ENCODE results near the gene MASP2.
"Not testable (repeated sequence)": the region's sequence is repeated elsewhere in the genome, so short reads cannot be mapped to it uniquely, and the experiment has no call there.

The MASP2 gene

GRCh38 chr1:11046625-11047365 lies at the start of gene MASP2:
MASP2 (minus strand) TSS chr1:11047239; CDS start chr1:11047207, 32 bp downstream.
- DNase-seq: no peak

DNA sequence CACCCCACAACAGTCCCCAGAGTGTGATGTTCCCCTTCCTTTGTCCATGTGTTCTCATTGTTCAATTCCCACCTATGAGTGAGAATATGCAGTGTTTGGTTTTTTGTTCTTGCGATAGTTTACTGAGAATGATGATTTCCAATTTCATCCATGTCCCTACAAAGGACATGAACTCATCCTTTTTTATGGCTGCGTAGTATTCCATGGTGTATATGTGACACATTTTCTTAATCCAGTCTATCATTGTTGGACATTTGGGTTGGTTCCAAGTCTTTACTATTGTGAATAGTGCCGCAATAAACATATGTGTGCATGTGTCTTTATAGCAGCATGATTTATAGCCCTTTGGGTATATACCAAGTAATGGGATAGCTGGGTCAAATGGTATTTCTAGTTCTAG lies 36.7 kb upstream of the MASP2 start:
- DNase-seq: not testable (repeated sequence)

DNA sequence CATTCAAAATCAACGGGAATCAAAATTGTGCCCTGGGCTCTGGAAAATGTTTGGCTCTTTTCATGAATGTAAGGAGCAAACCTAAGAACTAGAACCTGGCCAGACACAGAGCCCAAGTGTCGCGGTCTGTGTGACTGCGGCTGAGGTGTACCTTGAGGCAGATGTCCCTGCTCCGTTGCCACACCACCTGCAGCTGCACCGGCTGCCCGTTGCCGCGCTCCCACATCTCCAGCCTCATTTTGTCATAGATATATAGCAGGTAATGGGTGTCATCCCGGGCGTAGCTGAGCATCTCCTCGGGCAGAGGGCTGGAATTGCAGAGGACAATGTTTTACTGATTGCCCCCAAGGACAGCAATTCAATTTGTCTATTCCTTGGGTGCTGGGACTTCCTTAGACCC lies 33.9 kb upstream of the MASP2 start:
- DNase-seq: no peak

DNA sequence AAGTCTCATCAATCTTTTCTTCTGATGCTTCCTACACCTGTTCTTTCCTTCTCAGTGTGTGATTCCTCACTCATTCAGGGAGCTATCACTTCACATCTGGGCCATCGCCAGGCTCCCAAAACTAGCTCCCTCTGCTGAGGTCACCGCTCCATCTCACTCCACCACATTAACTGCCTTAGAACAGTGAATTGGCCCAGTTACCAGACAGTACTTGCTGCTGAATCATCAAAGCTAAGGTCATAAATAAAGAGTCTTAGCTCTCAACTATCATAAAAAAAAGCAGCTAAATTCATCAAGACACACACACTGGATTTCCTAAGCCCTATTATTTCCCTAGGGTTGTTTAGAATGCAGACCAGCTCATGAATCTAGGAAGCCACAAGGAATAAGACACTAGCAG lies 31.6 kb upstream of the MASP2 start:
- no peak for DNase-seq

GRCh38 chr1:11073398-11073797 lies 26.4 kb upstream of the MASP2 start:
- DNase-seq: not testable (repeated sequence)

DNA sequence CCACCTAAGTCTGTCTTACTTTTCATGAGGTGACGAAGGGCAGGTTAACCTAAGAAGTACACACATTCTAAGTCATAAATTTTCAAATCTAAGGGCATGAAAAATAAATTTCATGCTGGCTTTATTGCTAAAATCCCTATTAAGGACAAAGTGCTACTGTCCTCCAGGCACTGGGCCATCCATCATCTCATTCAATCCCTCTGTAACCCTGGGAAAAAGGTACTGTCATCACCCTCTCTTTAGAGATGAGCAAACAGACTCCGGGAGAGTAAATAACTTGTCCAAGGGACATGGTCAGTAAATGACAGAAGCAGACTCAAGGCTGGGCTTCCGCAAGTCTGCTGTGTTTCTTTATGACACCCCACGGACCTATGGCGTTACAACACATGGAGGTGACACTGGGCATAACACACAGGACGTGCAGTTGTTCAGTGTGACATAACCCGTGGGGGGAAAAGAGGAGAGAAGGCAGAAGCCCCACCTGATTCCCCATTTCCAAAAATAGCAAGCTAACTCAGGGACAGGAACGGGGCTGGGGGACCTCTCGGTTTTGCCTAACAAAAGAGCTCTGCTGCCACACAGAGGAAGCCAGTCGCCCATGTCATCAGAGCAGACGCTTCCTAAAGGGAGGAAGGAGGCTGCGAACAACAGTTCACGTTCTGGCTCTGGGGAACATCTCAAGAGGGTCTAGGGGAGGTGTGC lies 25.3 kb upstream of the MASP2 start:
- no peak for DNase-seq

GRCh38 chr1:11071463-11072215 lies 24.6 kb upstream of the MASP2 start:
- no peak for DNase-seq

DNA sequence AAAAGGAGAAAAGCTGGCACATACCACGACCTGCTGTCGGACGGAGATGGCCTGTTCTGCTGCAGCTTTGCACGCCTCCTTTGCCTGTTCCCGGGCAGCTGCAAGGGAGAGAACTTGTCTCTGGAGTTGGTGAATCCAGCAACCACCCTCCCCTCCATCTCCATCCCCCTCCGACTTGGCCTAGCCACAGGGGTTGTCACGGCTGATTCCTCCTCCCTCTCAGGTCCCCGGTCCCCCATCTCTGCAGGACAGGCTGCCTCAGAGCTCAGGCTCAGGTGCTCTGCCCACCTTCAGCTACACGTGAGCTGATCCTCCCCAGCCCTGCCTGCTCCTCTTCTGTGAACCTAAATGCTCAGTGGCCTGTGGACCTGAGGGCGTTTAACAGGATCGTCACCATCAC lies 23.8 kb upstream of the MASP2 start:
- DNase-seq: no peak

DNA sequence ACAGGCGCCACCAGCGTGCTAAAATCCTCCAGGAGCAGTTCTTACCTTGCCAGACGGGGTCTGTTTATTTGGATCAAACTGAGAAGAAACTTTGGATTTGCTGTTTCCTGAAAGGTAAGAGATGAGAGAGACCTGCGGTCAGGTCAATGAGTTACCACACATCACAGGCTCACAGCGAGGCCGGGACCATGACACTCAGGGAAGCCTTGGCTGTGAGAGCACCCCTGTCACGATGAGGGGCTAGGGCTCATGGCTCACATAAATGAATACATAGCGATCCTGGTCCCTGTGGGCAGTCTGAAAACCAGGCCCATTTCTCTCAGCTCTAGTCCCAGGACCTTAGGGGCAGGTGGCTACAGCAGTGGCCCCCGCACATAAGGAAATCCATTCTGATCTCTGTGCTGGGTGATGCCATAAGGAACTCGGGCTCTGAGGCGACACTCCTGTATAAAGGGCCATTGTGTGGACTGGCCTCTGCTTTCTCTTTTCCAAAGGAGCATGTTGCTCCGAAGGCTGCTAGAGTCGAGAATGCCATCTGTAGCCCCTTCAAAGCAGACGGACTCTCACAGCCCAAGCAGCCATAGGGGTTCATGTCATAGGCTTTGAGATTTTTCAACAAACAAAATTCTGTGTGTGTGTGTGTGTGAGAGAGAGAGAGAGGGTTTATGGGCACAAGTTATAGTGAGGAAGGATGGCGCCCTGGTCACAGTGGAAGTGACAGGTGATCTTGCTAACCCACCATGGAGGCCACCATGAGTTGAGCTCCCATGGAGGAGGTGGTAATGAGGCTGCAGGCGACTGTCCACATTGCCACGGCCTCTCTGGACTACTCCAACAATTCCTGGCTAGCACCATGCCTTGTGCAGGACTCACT lies 21.8 kb upstream of the MASP2 start:
- DNase-seq: no peak

- no peak for DNase-seq
These were observed 20.9 kb upstream of the MASP2 start for GRCh38 chr1:11067716-11068599.

- no peak for DNase-seq
These were observed 18.8 kb upstream of the MASP2 start for GRCh38 chr1:11065796-11066195.

- DNase-seq: no peak
These were observed 17.9 kb upstream of the MASP2 start for GRCh38 chr1:11064942-11065341.

- DNase-seq: not testable (repeated sequence)
These were observed 17.0 kb upstream of the MASP2 start for GRCh38 chr1:11063937-11064537.

DNA sequence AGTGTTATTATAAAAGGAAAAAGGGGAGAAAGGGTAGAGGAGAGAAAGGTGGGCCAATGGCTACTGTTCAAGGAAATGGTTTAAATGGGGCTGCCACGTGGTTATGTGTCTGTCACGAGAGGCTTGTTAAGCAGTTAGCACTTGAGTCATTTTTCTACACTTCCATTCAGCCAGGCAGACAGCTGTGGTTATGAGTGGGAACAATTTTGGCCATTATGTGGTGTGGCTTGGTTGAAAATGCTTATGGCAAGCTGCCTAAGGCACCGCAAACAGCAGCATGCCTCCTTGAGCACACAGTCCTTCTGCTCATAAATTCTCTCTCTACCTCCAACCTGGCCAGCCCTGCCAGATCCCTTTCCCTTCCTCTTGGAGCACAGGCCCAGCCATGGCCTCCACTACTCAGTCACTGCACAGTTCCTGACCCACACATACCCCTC lies 15.9 kb upstream of the MASP2 start:
- no peak for DNase-seq

DNA sequence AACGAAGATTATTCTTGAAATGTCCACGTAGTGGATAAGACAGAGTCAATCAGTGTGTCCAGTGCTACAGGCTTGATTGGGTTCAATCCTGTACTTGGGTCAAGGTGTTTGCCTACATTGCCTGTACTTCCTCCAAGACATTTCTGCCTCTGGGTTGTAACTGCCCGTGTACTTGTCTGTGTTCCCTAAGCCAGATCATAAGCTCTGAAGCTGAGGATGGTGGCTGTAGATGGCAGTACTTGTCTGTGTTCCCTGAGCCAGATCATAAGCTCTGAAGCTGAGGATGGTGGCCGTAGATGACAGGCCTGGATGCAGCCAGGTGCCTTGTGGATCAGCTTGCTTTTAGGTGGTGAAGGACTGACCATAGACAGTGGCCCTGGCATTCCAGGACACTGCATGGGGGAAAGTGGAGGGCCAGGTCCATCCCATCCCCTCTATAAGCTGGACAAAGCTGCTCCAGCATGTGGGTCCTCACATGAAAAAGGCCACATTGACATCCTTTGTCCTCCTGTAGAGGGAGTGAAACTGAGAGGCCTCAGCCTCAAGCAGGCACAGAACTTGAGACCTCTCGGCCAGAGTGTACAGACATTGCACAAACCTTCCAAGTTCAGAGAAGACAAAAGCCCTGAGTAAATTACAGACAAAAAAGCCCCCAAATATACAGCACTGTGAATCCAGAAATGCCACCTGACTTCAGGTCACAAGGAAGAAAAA lies 14.8 kb upstream of the MASP2 start:
- no peak for DNase-seq

- DNase-seq: peak; percentile 91 to 94
These were observed 13.2 kb upstream of the MASP2 start, which contains the start of gene SRM for GRCh38 chr1:11059968-11060830. SRM (minus strand) TSS chr1:11060018; CDS start chr1:11059943, 75 bp downstream.

- peak in 1 of 2 experiments; percentile 53 for DNase-seq
These were observed 12.3 kb upstream of the MASP2 start for GRCh38 chr1:11059155-11059967.

DNA sequence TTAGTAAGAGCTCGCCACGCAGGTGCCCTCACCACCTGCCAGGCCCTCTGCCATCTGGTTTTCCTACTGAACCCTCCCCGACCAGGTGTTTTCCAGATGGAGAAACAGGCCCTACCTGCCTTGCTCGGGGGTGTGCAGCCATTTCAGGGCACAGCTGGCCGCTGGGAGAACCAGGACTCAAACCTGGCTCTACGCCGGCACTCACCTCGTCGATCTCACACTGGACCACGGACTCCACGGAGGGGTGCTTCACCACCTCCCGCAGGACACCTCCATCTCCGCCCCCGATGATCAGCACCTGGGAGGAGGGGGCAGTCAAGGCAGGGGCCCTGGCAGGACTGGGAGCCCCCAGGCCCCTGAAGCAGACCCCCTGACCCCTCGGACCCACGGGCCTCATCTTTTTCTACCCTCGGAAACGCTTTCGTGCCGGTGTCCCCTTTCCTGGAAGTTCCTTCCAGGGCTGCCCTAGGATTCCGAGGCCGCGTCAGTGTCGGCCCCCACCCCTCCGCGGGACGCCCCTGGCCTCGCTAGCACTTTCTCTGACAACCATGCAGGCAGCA lies 11.6 kb upstream of the MASP2 start:
- DNase-seq: no peak

Data from stimulated activated CD4-positive, alpha-beta T cell treated with anti-CD3 and anti-CD28 coated beads, Interleukin-4, amount 100 ng/mL, for 4 hours (primary cell).